Astrocyte of the spinal cord (primary cell): ENCODE measurements around the gene HOXC4.
A peak's percentile ranks its signal among the peaks of the same experiment; 100 is the strongest.
"Not testable (repeated sequence)": the region's sequence is repeated elsewhere in the genome, so short reads cannot be mapped to it uniquely, and the experiment has no call there.

Source experiments
- DNase-seq: peaks from one replicate; pipeline ENCODE4 v3.0.0; 2011; ENCODE audit warnings: low read depth, low spot score
- H3K4me3 ChIP-seq: 2 replicates; pipeline ENCODE4 v1.5.1; 2011; ENCODE audit warnings: low read depth, mild to moderate bottlenecking, low read length, moderate library complexity
- in situ Hi-C: cut with HindIII; loops from 2 replicates; pipeline ENCODE4 v1.10.0; 2017; ENCODE audit warnings: low sequenced_read_pairs
- TF ChIP-seq, protein P1 (sequence below): IDR thresholded peaks from 2 replicates; pipeline ENCODE4 v1.5.1; 2012; ENCODE audit warnings: low read depth, mild to moderate bottlenecking, low read length, inconsistent platforms

Gene HOXC4

DNA sequence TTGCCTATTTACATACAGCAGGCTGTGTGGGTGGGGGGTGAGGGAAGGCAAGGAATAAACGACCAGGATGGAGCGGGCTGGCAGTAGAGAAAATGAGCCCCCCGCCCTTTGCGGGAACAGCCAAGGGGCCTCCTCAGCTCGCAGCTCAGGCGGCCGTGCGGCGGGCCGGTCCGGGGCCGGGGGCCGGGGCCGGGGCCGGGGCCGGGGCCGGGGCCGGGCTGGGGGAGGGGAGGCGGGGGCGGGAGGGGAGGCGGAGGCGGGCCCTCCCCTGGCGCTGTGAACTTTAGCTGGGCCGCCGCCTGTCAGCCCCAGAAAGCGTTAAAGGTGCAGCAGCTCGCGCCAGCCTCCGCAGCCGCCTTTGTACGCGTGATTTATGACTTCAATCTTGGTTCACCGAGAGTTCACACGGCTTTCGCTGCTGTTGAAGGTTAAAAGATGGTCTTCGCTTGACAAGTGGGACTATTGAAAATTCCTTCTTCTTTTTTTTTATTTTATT is 28.8 kb downstream of the HOXC4 start:
- TF ChIP-seq, protein P1, sequence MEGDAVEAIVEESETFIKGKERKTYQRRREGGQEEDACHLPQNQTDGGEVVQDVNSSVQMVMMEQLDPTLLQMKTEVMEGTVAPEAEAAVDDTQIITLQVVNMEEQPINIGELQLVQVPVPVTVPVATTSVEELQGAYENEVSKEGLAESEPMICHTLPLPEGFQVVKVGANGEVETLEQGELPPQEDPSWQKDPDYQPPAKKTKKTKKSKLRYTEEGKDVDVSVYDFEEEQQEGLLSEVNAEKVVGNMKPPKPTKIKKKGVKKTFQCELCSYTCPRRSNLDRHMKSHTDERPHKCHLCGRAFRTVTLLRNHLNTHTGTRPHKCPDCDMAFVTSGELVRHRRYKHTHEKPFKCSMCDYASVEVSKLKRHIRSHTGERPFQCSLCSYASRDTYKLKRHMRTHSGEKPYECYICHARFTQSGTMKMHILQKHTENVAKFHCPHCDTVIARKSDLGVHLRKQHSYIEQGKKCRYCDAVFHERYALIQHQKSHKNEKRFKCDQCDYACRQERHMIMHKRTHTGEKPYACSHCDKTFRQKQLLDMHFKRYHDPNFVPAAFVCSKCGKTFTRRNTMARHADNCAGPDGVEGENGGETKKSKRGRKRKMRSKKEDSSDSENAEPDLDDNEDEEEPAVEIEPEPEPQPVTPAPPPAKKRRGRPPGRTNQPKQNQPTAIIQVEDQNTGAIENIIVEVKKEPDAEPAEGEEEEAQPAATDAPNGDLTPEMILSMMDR = no peak
- H3K4me3 ChIP-seq = peak overlapping the region; percentile 20
- in situ Hi-C loops = no loop called here
- DNase-seq = peak; percentile 20

DNA sequence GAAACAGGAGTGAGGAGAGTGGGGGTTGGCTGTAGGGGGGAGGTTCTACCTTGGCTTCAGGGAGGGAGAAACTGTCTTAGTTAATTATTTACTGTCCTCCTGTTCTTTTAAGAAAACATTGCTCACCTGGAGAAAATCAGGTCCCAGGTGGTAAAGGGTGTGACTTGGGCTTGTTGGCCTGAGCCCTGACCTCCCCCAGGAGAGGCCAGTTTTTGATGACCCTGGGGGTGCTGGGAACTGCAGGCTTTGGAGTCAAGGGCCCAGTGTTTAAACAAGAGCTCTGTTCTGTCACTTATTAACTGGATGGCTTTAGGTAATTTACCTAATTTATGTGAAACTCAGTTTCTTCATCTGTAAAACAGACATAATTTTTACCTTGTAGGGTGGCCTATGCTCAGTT is 34.4 kb downstream of the HOXC4 start:
- in situ Hi-C loops, DNase-seq, H3K4me3 ChIP-seq: not testable (repeated sequence)

DNA sequence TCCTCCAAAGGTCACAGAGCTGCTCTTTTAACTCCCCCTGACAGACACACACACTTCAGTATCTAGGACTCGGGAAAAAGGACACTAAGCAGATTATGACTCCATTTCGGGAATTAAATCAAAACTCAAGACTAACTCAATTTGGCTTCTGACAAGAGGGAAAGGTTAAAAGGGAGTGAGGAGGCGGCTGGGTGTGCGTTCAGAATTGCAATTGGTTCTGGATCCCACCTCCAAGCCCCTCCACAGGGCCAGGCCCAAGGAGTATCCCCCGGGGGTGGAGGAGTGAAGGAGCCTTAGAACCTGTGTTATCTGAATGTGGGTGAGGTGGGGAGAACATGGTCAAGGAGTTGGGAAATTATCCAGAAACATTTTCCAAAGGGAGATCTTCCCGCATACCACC is 35.8 kb downstream of the HOXC4 start:
- in situ Hi-C loops, DNase-seq, H3K4me3 ChIP-seq: not testable (repeated sequence)

DNA sequence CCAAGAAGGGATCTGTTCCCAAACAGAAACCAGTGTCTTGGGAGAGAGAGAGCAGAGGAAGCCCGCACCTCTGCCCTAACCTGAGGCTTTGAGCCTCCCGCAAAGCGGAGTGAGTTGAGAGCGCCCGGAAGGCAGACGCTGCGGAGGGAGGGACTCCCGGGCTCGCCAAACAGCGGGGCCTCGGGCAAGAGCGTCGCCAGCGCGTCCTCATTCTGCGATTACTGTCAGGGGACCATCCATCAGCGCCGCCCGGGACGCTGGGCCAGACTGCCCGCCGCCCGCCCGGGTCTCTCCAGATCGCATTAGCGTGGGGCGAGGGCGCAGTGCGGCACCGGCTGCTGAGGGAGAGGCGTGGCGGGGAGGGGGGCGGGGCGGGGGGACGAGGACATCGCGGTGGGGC is 36.7 kb downstream of the HOXC4 start:
- peak overlapping the region; percentile 21 for H3K4me3 ChIP-seq
- in situ Hi-C loops, DNase-seq: not testable (repeated sequence)

DNA sequence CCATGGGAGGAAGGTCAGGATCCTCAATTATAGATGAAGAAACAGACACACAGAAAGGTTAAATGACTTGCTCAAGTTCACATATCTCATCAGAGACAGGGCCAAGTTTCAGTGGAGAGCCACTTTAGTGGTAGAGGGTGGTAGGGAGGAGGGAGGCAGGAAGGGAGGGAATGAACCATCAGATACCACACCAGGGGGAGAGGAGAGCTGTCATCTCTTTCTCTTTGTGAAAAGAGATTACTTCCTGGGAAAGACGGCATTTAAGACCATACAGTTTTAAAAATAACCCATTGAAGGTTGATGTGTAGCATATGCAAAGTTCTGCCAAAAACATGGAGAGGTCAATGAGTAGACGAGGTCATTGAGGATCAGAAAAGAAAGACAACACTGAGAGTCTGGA is 39.3 kb downstream of the HOXC4 start:
- in situ Hi-C loops = not testable (repeated sequence)

DNA sequence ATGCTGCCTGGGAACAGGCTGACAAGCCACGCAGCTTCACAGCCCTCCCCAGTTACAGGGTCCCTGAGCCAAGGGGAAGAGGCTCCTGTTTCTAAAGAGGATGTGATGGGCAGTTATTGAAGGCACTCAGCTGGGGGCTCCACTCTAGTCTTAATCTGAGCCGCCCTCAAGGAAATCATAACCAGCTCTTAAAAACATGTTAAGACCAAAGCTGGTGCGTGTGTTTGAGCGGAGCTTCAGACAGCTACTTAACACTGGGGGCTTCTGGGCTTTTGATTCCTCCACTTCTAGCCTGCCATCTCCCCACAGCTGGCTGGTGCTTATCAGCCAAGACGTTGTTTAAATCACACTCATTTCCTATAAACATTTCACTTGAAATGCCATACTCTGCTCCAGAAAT is 42.3 kb downstream of the HOXC4 start:
- DNase-seq, in situ Hi-C loops, H3K4me3 ChIP-seq: not testable (repeated sequence)

More for the DNA sequence above, 39.3 kb downstream of the HOXC4 start:
- not testable (repeated sequence) for H3K4me3 ChIP-seq, DNase-seq

DNA sequence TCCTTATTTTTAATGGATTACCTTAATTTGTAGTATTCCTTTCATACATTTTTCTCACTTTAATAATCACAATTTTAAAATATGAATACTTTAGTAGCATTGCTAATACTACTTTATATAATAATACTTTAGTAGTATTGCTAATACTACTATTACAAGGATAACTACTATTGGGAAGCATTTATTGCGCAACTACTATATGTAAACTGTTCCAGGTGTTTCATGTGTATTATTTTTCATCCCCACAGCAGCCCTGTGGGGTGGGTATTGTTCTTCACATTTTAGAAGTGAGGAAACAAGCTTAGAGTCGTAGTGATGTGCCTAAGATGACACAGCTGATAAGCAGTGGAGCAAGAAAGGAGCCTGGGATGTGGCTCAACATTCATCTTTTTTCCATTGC is 45.0 kb downstream of the HOXC4 start:
- H3K4me3 ChIP-seq, in situ Hi-C loops, DNase-seq: not testable (repeated sequence)

DNA sequence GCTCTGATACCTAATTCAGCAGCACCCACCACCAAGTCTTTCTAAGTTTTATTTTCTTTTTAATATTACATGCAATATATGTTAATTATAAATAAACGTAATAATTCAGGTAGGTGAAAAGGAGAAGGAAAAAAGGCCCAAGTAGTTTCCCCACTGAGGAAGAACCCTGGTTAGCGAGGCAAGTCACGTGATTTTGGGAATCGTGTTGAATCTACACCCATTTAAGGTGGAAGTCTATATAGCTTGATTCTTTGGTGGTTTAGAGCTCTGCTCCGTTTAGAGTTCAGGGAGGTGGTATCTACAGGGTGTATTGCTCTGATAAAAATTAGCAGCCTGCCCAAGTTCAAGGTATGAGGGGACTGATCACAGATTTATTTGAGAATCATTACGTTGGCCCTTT is 47.0 kb downstream of the HOXC4 start:
- in situ Hi-C loops, H3K4me3 ChIP-seq, DNase-seq: not testable (repeated sequence)

DNA sequence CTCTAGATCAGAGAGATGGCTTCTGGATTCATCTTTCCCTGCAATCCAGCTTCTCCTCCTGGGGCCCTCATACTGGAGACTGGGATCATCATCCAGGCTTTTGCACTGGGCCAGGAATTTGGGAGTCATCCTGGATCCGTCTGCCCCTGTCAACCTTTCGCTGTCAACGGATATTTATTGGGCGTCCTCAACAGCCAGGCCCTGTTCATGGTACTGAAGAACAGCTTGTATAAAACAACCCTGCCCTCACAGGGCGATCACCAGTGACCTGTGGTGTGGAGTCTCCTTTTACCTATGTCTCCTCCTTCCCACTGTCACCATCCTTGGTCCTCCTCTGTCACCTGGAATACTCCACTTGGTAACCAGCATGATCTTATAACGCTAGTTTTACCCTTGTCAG is 48.6 kb downstream of the HOXC4 start:
- DNase-seq, H3K4me3 ChIP-seq, in situ Hi-C loops: not testable (repeated sequence)

DNA sequence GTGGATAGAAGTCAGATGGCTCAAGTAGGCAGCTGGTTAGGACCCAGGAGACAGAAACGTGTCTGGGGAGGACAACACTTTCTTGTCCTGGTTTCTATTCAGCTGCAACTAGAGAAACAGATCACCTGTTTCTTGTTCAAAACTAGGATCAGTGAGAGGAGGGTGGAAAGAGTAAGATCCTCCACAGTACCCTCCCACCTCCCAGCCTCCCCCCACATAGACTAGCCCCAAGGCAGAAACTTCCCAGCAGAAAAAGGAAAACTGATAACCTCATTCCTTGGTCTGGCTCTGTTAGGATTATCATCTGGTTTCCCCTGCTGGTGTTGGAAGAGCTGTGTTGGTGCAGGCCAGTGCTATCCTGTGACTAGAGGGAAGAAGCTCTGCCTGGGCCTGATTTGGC is 50.2 kb downstream of the HOXC4 start:
- H3K4me3 ChIP-seq, DNase-seq, in situ Hi-C loops: not testable (repeated sequence)
